Karpas-422 (cell line): ENCODE data around the gene VWA8. TPM values are rescaled to one million over a fixed set of nuclear protein-coding genes. Genes with fewer than 3 reads are reported as not detected.

Source experiments
- small RNA-seq: library from RNA; depleted of rRNA; stranded (forward); fragments of <200 nt; gene quantifications from one replicate; pipeline ENCODE3, GENCODE V24; 2014
- total RNA-seq: library from RNA; depleted of rRNA; stranded (reverse); fragments of >200 nt; shearing (Covaris generic); gene quantifications from 2 replicates; pipeline ENCODE4 v1.2.3, GENCODE V29; 2014; ENCODE audit warnings: low replicate concordance; rRNA removed

VWA8 gene
- total RNA-seq, 1 experiment from 2014 or later = 35.7 TPM

Small RNA genes within 50 kb of the gene (small RNA-seq; reads per million reads assigned to genes)
- not detected for gene RN7SL515P
- gene RNU6-74P = not detected
- not detected for gene RPS28P8

Other genes starting within 250 kb of the VWA8 start
- gene DGKH, start 87.5 kb upstream of the VWA8 start, total RNA-seq = 3.8 and 7.3 TPM in 2 replicates